MCF 10A (cell line): Measurements from ENCODE around the gene KIF1B. TPM values are rescaled to one million over a fixed set of nuclear protein-coding genes. Genes with fewer than 3 reads are reported as not detected.

Source experiments
- BruUV-seq: library from RNA; stranded (reverse); fragments of 400-500 nt; replicated peaks from 2 replicates; lab custom pipeline; 2021; lab: Mats Ljungman, UMichigan
- CTCF ChIA-PET: fragments of 300-600 bp; sonication (Branson Sonifier 250); formaldehyde crosslinking; extraction: SDS; loops from one replicate; lab custom pipeline; 2021; ENCODE audit warnings: antibody characterized with exemption, inconsistent platforms; lab: Yijun Ruan, JAX
- POLR2A ChIA-PET: fragments of 300-600, 350-650 bp; sonication (Branson Sonifier 250); formaldehyde crosslinking; extraction: SDS; loops from one replicate; lab custom pipeline; 2020; ENCODE audit warnings: antibody characterized with exemption, inconsistent platforms; lab: Yijun Ruan, JAX
- DNase-seq: peaks from one replicate; pipeline ENCODE4 v3.0.0-alpha.2; 2018; ENCODE audit not compliant: unreplicated experiment
- H3K27ac Mint-ChIP-seq: one replicate; pipeline ENCODE4 v1.8.0; 2022; ENCODE audit warnings: mild to moderate bottlenecking, low read depth, mixed read lengths; ENCODE audit not compliant: unreplicated experiment
- H3K27me3 Mint-ChIP-seq: one replicate; pipeline ENCODE4 v1.8.0; 2022; ENCODE audit warnings: mixed read lengths; ENCODE audit not compliant: insufficient read depth, unreplicated experiment
- H3K36me3 Mint-ChIP-seq: one replicate; pipeline ENCODE4 v1.8.0; 2022; ENCODE audit warnings: mild to moderate bottlenecking, moderate library complexity, mixed read lengths; ENCODE audit not compliant: insufficient read depth, unreplicated experiment
- H3K4me1 Mint-ChIP-seq: one replicate; pipeline ENCODE4 v1.8.0; 2022; ENCODE audit warnings: mixed read lengths; ENCODE audit not compliant: insufficient read depth, unreplicated experiment
- H3K4me3 Mint-ChIP-seq: one replicate; pipeline ENCODE4 v1.8.0; 2022; ENCODE audit warnings: mild to moderate bottlenecking, moderate library complexity, mixed read lengths; ENCODE audit not compliant: unreplicated experiment
- H3K9me3 Mint-ChIP-seq: one replicate; pipeline ENCODE4 v1.8.0; 2022; ENCODE audit warnings: mixed read lengths; ENCODE audit not compliant: unreplicated experiment
- intact Hi-C: fragments of 100-400 bp; cut with micrococcal nuclease; formaldehyde crosslinking; loops from 2 replicates; pipeline ENCODE4 v1.14.1; 2022
- total RNA-seq: library from RNA; stranded (reverse); gene quantifications from 2 replicates; pipeline ENCODE4 v1.2.3, GENCODE V29; 2022
- TF ChIP-seq, protein P1 (sequence below): fragments of 200-600 bp; IDR thresholded peaks from one replicate; pipeline ENCODE4 v1.8.0; 2022; ENCODE audit warnings: antibody characterized with exemption, mild to moderate bottlenecking; ENCODE audit not compliant: unreplicated experiment

KIF1B gene
- total RNA-seq, 1 experiment from 2014 or later, result 35.9 TPM

DNA sequence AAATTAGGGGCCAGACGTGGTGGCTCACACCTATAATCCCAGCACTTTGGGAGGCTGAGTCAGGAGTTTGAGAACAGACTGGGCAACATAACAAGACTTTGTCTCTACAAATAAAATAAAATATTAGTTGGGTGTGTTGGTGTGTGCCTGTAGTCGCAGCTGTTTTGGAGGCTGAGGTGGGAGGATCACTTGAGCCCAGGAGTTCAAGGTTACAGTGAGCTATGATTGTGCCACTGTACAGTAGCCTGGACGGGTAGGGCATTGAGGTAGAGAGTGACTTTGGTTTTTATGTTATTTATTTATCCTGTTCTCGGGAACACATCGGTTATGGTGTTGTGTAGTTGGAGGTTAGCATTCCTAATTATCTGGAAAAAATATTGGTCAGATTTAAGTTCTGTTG is 19.5 kb downstream of the KIF1B start:
- TF ChIP-seq, protein P1, sequence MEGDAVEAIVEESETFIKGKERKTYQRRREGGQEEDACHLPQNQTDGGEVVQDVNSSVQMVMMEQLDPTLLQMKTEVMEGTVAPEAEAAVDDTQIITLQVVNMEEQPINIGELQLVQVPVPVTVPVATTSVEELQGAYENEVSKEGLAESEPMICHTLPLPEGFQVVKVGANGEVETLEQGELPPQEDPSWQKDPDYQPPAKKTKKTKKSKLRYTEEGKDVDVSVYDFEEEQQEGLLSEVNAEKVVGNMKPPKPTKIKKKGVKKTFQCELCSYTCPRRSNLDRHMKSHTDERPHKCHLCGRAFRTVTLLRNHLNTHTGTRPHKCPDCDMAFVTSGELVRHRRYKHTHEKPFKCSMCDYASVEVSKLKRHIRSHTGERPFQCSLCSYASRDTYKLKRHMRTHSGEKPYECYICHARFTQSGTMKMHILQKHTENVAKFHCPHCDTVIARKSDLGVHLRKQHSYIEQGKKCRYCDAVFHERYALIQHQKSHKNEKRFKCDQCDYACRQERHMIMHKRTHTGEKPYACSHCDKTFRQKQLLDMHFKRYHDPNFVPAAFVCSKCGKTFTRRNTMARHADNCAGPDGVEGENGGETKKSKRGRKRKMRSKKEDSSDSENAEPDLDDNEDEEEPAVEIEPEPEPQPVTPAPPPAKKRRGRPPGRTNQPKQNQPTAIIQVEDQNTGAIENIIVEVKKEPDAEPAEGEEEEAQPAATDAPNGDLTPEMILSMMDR, result no peak
- DNase-seq, result no peak
- H3K4me3 Mint-ChIP-seq, result no peak overlapping the region
- CTCF ChIA-PET, result no interaction called here
- peaks cover 8% of the 10 kb centered on the region for H3K4me1 Mint-ChIP-seq
- POLR2A ChIA-PET, result no interaction called here
- intact Hi-C loops, result no loop called here
- no peaks in the 10 kb centered on the region for H3K27me3 Mint-ChIP-seq
- BruUV-seq, result no TSS peak
- H3K27ac Mint-ChIP-seq, result no peak overlapping the region
- H3K9me3 Mint-ChIP-seq, result no peaks in the 10 kb centered on the region
- H3K36me3 Mint-ChIP-seq, result peaks cover 6% of the 10 kb centered on the region

DNA sequence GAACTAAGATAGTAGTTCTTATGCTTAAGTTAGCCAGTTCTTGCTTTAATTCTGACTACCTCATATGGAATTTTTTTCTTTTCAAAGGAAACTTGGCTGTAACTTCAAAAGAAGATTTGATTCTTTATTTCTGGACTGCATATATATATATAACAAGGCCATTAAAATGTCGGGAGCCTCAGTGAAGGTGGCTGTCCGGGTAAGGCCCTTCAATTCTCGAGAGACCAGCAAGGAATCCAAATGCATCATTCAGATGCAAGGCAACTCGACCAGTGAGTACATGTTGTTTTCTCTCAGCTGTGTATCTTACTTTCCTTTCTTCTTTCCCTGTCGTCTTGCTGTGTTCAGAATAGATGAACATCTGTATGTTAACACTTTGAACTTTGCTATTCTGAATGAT is 21.8 kb downstream of the KIF1B start:
- no peak for DNase-seq
- Mint-ChIP-seq H3K36me3 (peaks cover 15% of the 10 kb centered on the region), H3K27me3 (no peaks in the 10 kb centered on the region), H3K4me3 (no peak overlapping the region), H3K9me3 (no peaks in the 10 kb centered on the region), H3K4me1 (no peaks in the 10 kb centered on the region), H3K27ac (no peak overlapping the region)
- ChIA-PET CTCF (interaction anchor here (0.6 kb wide), 1 partner anchor 22 kb away, joined by 3 read pairs; no protein-coding TSS in a partner anchor), POLR2A (no interaction called here)
- BruUV-seq, result no TSS peak
- TF ChIP-seq, protein P1, result no peak
- intact Hi-C loops, result no loop called here

DNA sequence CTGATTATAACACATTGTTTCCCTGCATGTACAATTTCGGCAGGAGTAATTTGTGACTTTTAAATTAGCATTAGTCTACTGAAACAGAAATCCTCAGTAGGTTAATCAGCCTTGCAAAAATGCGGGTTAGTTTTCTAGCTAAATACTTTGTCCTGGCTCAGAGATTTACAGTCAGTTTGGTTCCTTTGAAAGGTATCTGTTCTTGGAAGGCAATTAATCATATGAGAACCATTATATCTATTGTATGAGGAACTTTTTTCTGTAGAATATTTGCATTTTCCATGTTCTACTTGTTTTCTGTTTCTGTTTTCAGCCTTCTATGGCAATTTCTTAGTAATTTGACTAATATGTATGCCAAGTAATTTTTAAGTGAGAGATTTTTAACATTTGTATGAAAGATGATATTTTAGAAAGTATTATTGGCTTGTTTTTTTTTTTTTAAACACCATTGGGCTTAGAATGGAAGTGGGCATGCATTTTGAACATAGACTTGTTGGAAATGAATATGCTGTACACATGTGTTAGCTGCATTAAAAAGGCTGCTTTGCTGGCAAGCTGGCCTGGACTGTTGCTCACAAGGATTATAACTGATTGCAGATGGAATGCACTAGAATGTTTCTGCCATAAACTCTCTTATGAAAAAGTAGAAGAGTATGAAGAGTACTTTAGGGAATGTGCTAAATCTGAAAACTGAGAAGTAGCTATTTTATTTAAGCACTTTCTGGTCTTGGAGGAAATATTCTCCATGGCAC is 26.2 kb downstream of the KIF1B start:
- Mint-ChIP-seq H3K27me3 (no peaks in the 10 kb centered on the region), H3K27ac (no peak overlapping the region), H3K9me3 (no peaks in the 10 kb centered on the region), H3K4me1 (no peaks in the 10 kb centered on the region), H3K36me3 (peaks cover 20% of the 10 kb centered on the region), H3K4me3 (no peak overlapping the region)
- intact Hi-C loops, result no loop called here
- TF ChIP-seq, protein P1, result no peak
- CTCF ChIA-PET, result interaction anchor here (0.6 to 1.5 kb wide), 3 partner anchors 10 to 158 kb away, joined by 3 to 5 read pairs (median 3); partner anchors contain the start of gene KIF1B
- POLR2A ChIA-PET, result interaction anchor here (0.6 to 0.7 kb wide), 2 partner anchors 25 to 123 kb away, joined by 3 read pairs; no protein-coding TSS in a partner anchor
- DNase-seq, result no peak
- no TSS peak for BruUV-seq

DNA sequence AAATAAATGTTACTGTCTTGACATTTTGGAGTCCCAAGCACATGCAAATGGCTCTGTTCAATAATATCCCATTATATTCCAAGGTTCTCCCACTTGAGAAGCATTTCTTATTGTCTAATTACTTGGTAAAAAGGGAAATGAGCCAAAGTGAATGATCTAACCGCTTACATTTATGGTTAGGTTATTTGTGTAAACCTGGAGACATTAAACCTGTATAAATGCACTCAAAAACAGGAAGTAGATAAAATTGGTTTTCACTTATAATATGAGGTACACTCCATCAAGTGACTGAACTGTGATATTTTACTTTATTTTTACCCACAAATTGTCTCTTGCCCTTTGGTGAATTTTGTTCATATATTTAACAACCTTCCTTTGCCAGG is 26.8 kb downstream of the KIF1B start:
- ChIA-PET POLR2A (no interaction called here), CTCF (no interaction called here)
- DNase-seq, result no peak
- H3K27ac Mint-ChIP-seq, result no peak overlapping the region
- no peaks in the 10 kb centered on the region for H3K9me3 Mint-ChIP-seq
- H3K27me3 Mint-ChIP-seq, result no peaks in the 10 kb centered on the region
- H3K36me3 Mint-ChIP-seq, result peaks cover 20% of the 10 kb centered on the region
- intact Hi-C loops, result no loop called here
- BruUV-seq, result no TSS peak
- TF ChIP-seq, protein P1, result no peak
- no peaks in the 10 kb centered on the region for H3K4me1 Mint-ChIP-seq
- no peak overlapping the region for H3K4me3 Mint-ChIP-seq
